ENCODE measurements around the gene COP1.

DNA sequence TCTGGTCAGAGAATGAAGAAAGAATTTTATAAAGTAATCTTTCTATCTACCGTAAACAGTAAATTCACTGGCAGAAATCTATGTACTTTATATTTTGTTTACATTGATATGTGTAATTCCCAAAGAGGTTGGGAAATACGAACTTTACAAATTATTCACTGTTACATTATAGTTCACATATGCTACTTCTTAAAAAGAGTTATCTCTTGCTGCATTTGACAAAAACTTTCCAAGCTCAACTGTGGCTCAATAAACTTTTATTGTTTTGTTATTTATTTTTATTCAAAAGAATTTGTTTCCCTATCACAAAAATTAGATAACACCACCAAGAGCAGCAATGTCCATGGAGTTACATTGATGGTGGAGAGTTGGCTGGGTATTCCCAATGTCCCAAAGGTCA lies 262.5 kb downstream of the COP1 start:
- TF ChIP-seq POLR2A (IDR thresholded peaks at IDR 0.05) (no peak), CTCF (IDR thresholded peaks at IDR 0.05) (no peak), EP300 (IDR thresholded peaks at IDR 0.05) (no peak)

All from tibial nerve (tissue), 4 donors.